H9 (cell line): ENCODE measurements around the gene GMPR. TPM values are rescaled to one million over a fixed set of nuclear protein-coding genes. Genes with fewer than 3 reads are reported as not detected.
A peak's percentile ranks its signal among the peaks of the same experiment; 100 is the strongest.

Experiments used
- DNase-seq: peaks from one replicate; pipeline ENCODE4 v3.0.0-alpha.2; 2017
- H2AFZ ChIP-seq: one replicate; pipeline ENCODE4 v1.6.1; 2013; ENCODE audit warnings: mild to moderate bottlenecking, low read length, control low read depth, moderate library complexity
- H2AK5ac ChIP-seq: 2 replicates; pipeline ENCODE4 v1.6.1; 2013; ENCODE audit warnings: low read length, control low read depth, mixed read lengths; ENCODE audit not compliant: insufficient read length
- H2BK120ac ChIP-seq: one replicate; pipeline ENCODE4 v1.6.1; 2013; ENCODE audit warnings: low read depth, mild to moderate bottlenecking, low read length, control low read depth, inconsistent platforms; ENCODE audit not compliant: poor library complexity, severe bottlenecking
- H2BK12ac ChIP-seq: 2 replicates; pipeline ENCODE4 v1.6.1; 2013; ENCODE audit warnings: low read length, control low read depth, mixed read lengths, low read depth; ENCODE audit not compliant: insufficient read length
- H2BK15ac ChIP-seq: 2 replicates; pipeline ENCODE4 v1.6.1; 2013; ENCODE audit warnings: low read depth, low read length, control low read depth
- H2BK20ac ChIP-seq: one replicate; pipeline ENCODE4 v1.6.1; 2013; ENCODE audit warnings: low read depth, mild to moderate bottlenecking, low read length, control low read depth, inconsistent platforms; ENCODE audit not compliant: poor library complexity, severe bottlenecking
- H2BK5ac ChIP-seq: 2 replicates; pipeline ENCODE4 v1.6.1; 2013; ENCODE audit warnings: low read length, control low read depth, mixed read lengths; ENCODE audit not compliant: insufficient read length
- H3K14ac ChIP-seq: 2 replicates; pipeline ENCODE4 v1.6.1; 2013; ENCODE audit warnings: low read length, control low read depth; ENCODE audit not compliant: insufficient read depth
- H3K18ac ChIP-seq: 2 replicates; pipeline ENCODE4 v1.6.1; 2013; ENCODE audit warnings: low read depth, mild to moderate bottlenecking, mixed read lengths, low read length, control low read depth; ENCODE audit not compliant: insufficient read length
- H3K23ac ChIP-seq: 2 replicates; pipeline ENCODE4 v1.6.1; 2013; ENCODE audit warnings: low read length, control low read depth, mixed read lengths, low read depth; ENCODE audit not compliant: insufficient read length
- H3K23me2 ChIP-seq: 2 replicates; pipeline ENCODE4 v1.6.1; 2013; ENCODE audit warnings: low read depth, mild to moderate bottlenecking, mixed read lengths, low read length, control low read depth; ENCODE audit not compliant: insufficient read length, poor library complexity, severe bottlenecking
- H3K27ac ChIP-seq: 2 replicates; pipeline ENCODE4 v1.5.1; 2013; ENCODE audit warnings: low read length, control low read depth, mixed read lengths, low read depth; ENCODE audit not compliant: insufficient read length
- H3K27me3 ChIP-seq: 2 replicates; pipeline ENCODE4 v1.6.1; 2013; ENCODE audit warnings: low read length, control low read depth, inconsistent platforms; ENCODE audit not compliant: insufficient read depth
- H3K4ac ChIP-seq: 2 replicates; pipeline ENCODE4 v1.6.1; 2013; ENCODE audit warnings: low read depth, mild to moderate bottlenecking, control low read depth, inconsistent platforms, low read length, moderate library complexity
- H3K4me1 ChIP-seq: 2 replicates; pipeline ENCODE4 v1.6.1; 2013; ENCODE audit warnings: low read length, control low read depth, inconsistent platforms; ENCODE audit not compliant: insufficient read depth
- H3K4me2 ChIP-seq: 2 replicates; pipeline ENCODE4 v1.6.1; 2013; ENCODE audit warnings: low read length, control low read depth, mixed read lengths; ENCODE audit not compliant: insufficient read length, insufficient read depth
- H3K56ac ChIP-seq: 2 replicates; pipeline ENCODE4 v1.6.1; 2013; ENCODE audit warnings: low read depth, mild to moderate bottlenecking, mixed read lengths, low read length, control low read depth; ENCODE audit not compliant: insufficient read length
- H3K79me1 ChIP-seq: 2 replicates; pipeline ENCODE4 v1.6.1; 2013; ENCODE audit warnings: low read depth, mild to moderate bottlenecking, moderate library complexity, low read length, control low read depth, inconsistent platforms; ENCODE audit not compliant: insufficient read depth, poor library complexity, severe bottlenecking
- H3K79me2 ChIP-seq: 2 replicates; pipeline ENCODE4 v1.6.1; 2013; ENCODE audit warnings: low read length, control low read depth, inconsistent platforms; ENCODE audit not compliant: insufficient read depth
- H3K9ac ChIP-seq: 2 replicates; pipeline ENCODE4 v1.6.1; 2013; ENCODE audit warnings: low read length, control low read depth, mixed read lengths; ENCODE audit not compliant: insufficient read length; ENCODE audit errors: extremely low read depth
- H3K9me3 ChIP-seq: one replicate; pipeline ENCODE4 v1.6.1; 2013; ENCODE audit warnings: low read depth, low read length, inconsistent platforms; ENCODE audit not compliant: control insufficient read depth
- H3T11ph ChIP-seq: one replicate; pipeline ENCODE4 v1.6.1; 2013; ENCODE audit warnings: mild to moderate bottlenecking, low read length, control low read depth, inconsistent platforms
- H4K20me1 ChIP-seq: one replicate; pipeline ENCODE4 v1.6.1; 2013; ENCODE audit not compliant: control insufficient read depth, insufficient read length, insufficient read depth
- H4K5ac ChIP-seq: 2 replicates; pipeline ENCODE4 v1.6.1; 2013; ENCODE audit warnings: low read depth, mild to moderate bottlenecking, mixed read lengths, low read length, control low read depth; ENCODE audit not compliant: insufficient read length
- H4K8ac ChIP-seq: replicated peaks from 2 replicates; pipeline ENCODE4 v1.6.1; 2013; ENCODE audit warnings: low read length, control low read depth, mixed read lengths, low read depth; ENCODE audit not compliant: insufficient read length
- H4K91ac ChIP-seq: 2 replicates; pipeline ENCODE4 v1.6.1; 2013; ENCODE audit warnings: low read depth, mild to moderate bottlenecking, moderate library complexity, mixed read lengths, low read length, control low read depth; ENCODE audit not compliant: insufficient read length
- H3K27ac Mint-ChIP-seq, 3 experiments: 2 replicates in 2 of 3; 3 replicates in 1 of 3; pipeline ENCODE4 v1.8.0; 2020 to 2021; ENCODE audit warnings: mixed read lengths in 3 of 3, mild to moderate bottlenecking in 1 of 3, moderate library complexity in 1 of 3
- H3K27me3 Mint-ChIP-seq: 2 replicates; pipeline ENCODE4 v1.8.0; 2021; ENCODE audit warnings: low read depth, mild to moderate bottlenecking, moderate library complexity, mixed read lengths
- H3K36me3 Mint-ChIP-seq, 3 experiments: 2 replicates in 2 of 3; 3 replicates in 1 of 3; pipeline ENCODE4 v1.8.0; 2020 to 2021; ENCODE audit warnings: low read depth in 3 of 3, mixed read lengths in 3 of 3; ENCODE audit not compliant: insufficient read depth in 1 of 3
- H3K4me1 Mint-ChIP-seq, 2 experiments: 2 replicates each; pipeline ENCODE4 v1.8.0; 2020; ENCODE audit warnings: mixed read lengths in 2 of 2
- H3K4me3 Mint-ChIP-seq, 2 experiments: 2 replicates in 1 of 2; 3 replicates in 1 of 2; pipeline ENCODE4 v1.8.0; 2020 to 2021; ENCODE audit warnings: mild to moderate bottlenecking in 2 of 2, mixed read lengths in 2 of 2, moderate library complexity in 1 of 2
- H3K9me3 Mint-ChIP-seq, 2 experiments: 2 replicates in 1 of 2; 3 replicates in 1 of 2; pipeline ENCODE4 v1.8.0; 2020; ENCODE audit warnings: mild to moderate bottlenecking in 2 of 2, mixed read lengths in 2 of 2, moderate library complexity in 1 of 2
- CTCF ChIP-seq: fragments of 200-600 bp; sonication (generic); conservative IDR thresholded peaks from 3 replicates; pipeline ENCODE4 v1.8.0; 2021; ENCODE audit warnings: antibody characterized with exemption, mild to moderate bottlenecking
- WGBS: extraction: QIAGEN DNeasy Blood & Tissue Kit; methylation state at CpG from one replicate; pipeline ENCODE4 v1.1.7; 2013; ENCODE audit warnings: missing lambda C conversion rate, low lambda C conversion rate, mixed read lengths; ENCODE audit not compliant: insufficient read length; ENCODE audit errors: extremely low coverage; 5-methylcytosine and 5-hydroxymethylcytosine counted together
- total RNA-seq: library from RNA; stranded (reverse); gene quantifications from 2 replicates; pipeline ENCODE4 v1.2.1, GENCODE V29; 2021

Gene GMPR
- total RNA-seq, 1 experiment from 2014 or later: 0.70 TPM

DNA sequence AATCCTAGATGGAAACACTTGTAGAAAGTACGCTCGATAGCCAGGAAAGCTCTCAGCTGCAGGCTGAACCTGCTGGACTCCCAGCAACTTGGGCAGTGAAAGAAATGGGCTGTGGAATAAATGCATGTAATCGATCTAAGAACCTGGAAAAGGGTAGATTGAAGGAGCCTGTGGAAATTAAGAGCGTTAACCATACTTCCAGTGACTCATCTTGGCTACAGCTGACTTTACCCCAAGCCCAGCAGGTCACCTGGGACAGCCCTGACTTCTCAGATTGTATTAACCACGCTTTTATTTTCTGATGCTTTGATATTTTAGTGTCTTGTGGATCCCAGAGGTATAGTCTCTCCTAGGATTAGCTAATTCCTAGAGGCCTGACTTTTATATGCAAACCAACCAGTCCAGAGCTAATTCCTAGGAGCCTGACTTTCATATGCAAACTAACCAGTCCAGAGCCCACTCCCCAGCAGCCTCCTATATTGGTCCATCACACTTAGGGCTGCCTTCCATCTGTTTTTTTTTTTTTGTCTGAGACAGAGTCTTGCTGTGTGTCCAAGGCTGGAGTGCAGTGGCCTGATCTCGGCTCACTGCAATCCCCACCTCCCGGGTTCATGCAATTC lies 86.3 kb downstream of the GMPR start:
- Histone ChIP-seq H3K27ac (no peak overlapping the region), H2BK120ac (no peak overlapping the region), H3K23me2 (no peaks in the 10 kb centered on the region), H3K4ac (no peak overlapping the region), H4K91ac (no peak overlapping the region), H2BK12ac (no peak overlapping the region), H4K8ac (no peak overlapping the region), H3K23ac (no peak overlapping the region), H4K5ac (no peak overlapping the region), H3K27me3 (no peaks in the 10 kb centered on the region), H2BK20ac (no peak overlapping the region), H4K20me1 (no peaks in the 10 kb centered on the region), H3T11ph (no peak overlapping the region), H2BK5ac (no peak overlapping the region), H3K4me2 (no peak overlapping the region), H3K9me3 (no peaks in the 10 kb centered on the region), H2AK5ac (no peak overlapping the region), H3K14ac (no peak overlapping the region), H3K79me1 (no peaks in the 10 kb centered on the region), H2BK15ac (no peak overlapping the region), H3K56ac (no peak overlapping the region), H3K18ac (no peak overlapping the region), H3K79me2 (no peaks in the 10 kb centered on the region), H3K4me1 (peaks cover 2% of the 10 kb centered on the region; the same call in 1 of the 2 replicates), H2AFZ (no peak overlapping the region), H3K9ac (no peak overlapping the region)
- WGBS: no CpG with 5 or more reads among the region's 7 CpGs
- Mint-ChIP-seq H3K36me3 (peaks cover 5 to 17% (median 6%) of the 10 kb centered on the region in 3 experiments; a peak in 4 of 7 replicates), H3K4me3 (no peak overlapping the region; a peak in 1 of 5 replicates), H3K27me3 (peaks cover 7% of the 10 kb centered on the region), H3K27ac (peak overlapping the region in 2 of 3 experiments; percentile 25 to 94; a peak in 3 of 7 replicates), H3K4me1 (peaks cover 41% of the 10 kb centered on the region in 2 experiments), H3K9me3 (peaks cover 8 to 14% of the 10 kb centered on the region in 2 experiments; a peak in 3 of 5 replicates)
- DNase-seq: no peak
- TF ChIP-seq CTCF: no peak
